HEK293 (cell line): ENCODE data around the gene MINDY1.

Source experiments
- BCL11B ChIP-seq: fragments of 450-650 bp; formaldehyde crosslinking; IDR thresholded peaks from 2 replicates; pipeline ENCODE4 v1.5.1; 2016; ENCODE audit warnings: low read depth, missing biosample characterization, missing genetic modification characterization
- MEIS1 ChIP-seq: sonication (generic); formaldehyde crosslinking; IDR thresholded peaks from 2 replicates; pipeline ENCODE4 v1.8.1; 2022; ENCODE audit warnings: missing genetic modification reagents, mild to moderate bottlenecking, borderline replicate concordance
- MZF1 ChIP-seq: fragments of 450-650 bp; formaldehyde crosslinking; IDR thresholded peaks from 2 replicates; pipeline ENCODE4 v1.5.1; 2017; ENCODE audit warnings: missing biosample characterization, missing genetic modification characterization, borderline replicate concordance
- ZNF292 ChIP-seq: fragments of 450-650 bp; formaldehyde crosslinking; IDR thresholded peaks from 2 replicates; pipeline ENCODE4 v1.5.1; 2016; ENCODE audit warnings: low read depth, missing biosample characterization, missing genetic modification characterization, borderline replicate concordance
- ZNF596 ChIP-seq: fragments of 450-650 bp; IDR thresholded peaks from 2 replicates; pipeline ENCODE4 v1.5.0; 2018; ENCODE audit warnings: missing biosample characterization, mild to moderate bottlenecking, missing genetic modification characterization, moderate library complexity
- ZNF670 ChIP-seq: fragments of 450-650 bp; formaldehyde crosslinking; IDR thresholded peaks from 2 replicates; pipeline ENCODE4 v1.5.1; 2016; ENCODE audit warnings: missing biosample characterization, missing genetic modification characterization, low read depth
- ZNF747 ChIP-seq: fragments of 450-650 bp; formaldehyde crosslinking; IDR thresholded peaks from 2 replicates; pipeline ENCODE4 v1.5.1; 2016; ENCODE audit warnings: missing biosample characterization, missing genetic modification characterization
- TF ChIP-seq, protein P1 (sequence below): fragments of 450-650 bp; formaldehyde crosslinking; IDR thresholded peaks from 2 replicates; pipeline ENCODE4 v1.5.1; 2016; ENCODE audit warnings: missing biosample characterization, missing genetic modification characterization
- TF ChIP-seq, protein P2 (sequence below): fragments of 450-650 bp; formaldehyde crosslinking; IDR thresholded peaks from 2 replicates; pipeline ENCODE4 v1.5.1; 2016; ENCODE audit warnings: missing biosample characterization, missing genetic modification characterization, low read depth

DNA sequence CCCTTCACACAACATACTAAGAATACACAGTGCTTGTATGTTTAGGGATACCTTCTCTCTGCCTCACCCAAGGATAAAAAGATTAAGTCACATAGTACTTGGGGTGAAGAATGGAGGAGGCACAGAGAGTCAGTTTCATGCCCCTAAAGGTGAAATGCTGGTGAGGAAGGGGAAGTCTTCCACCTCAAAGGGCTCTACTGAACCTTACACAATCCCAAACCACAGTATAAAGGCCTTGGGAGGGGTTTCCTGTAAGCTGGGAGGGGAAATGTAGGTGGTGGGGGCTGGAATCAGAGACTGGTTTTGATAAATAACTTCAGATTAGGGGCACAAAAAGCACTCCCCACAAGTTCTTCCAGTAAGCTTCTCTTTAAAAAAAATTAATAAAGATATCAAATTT is 3.5 kb downstream of the MINDY1 start:
- TF ChIP-seq, protein P1, sequence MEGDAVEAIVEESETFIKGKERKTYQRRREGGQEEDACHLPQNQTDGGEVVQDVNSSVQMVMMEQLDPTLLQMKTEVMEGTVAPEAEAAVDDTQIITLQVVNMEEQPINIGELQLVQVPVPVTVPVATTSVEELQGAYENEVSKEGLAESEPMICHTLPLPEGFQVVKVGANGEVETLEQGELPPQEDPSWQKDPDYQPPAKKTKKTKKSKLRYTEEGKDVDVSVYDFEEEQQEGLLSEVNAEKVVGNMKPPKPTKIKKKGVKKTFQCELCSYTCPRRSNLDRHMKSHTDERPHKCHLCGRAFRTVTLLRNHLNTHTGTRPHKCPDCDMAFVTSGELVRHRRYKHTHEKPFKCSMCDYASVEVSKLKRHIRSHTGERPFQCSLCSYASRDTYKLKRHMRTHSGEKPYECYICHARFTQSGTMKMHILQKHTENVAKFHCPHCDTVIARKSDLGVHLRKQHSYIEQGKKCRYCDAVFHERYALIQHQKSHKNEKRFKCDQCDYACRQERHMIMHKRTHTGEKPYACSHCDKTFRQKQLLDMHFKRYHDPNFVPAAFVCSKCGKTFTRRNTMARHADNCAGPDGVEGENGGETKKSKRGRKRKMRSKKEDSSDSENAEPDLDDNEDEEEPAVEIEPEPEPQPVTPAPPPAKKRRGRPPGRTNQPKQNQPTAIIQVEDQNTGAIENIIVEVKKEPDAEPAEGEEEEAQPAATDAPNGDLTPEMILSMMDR (tag by site-specific recombination): no peak
- TF ChIP-seq MZF1 (tag by site-specific recombination): no peak
- TF ChIP-seq ZNF292 (tag by site-specific recombination): no peak
- no peak for TF ChIP-seq ZNF747 (tag by site-specific recombination)
- TF ChIP-seq, protein P2, sequence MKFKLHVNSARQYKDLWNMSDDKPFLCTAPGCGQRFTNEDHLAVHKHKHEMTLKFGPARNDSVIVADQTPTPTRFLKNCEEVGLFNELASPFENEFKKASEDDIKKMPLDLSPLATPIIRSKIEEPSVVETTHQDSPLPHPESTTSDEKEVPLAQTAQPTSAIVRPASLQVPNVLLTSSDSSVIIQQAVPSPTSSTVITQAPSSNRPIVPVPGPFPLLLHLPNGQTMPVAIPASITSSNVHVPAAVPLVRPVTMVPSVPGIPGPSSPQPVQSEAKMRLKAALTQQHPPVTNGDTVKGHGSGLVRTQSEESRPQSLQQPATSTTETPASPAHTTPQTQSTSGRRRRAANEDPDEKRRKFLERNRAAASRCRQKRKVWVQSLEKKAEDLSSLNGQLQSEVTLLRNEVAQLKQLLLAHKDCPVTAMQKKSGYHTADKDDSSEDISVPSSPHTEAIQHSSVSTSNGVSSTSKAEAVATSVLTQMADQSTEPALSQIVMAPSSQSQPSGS (tag by site-specific recombination): no peak
- TF ChIP-seq ZNF596: no peak
- no peak for TF ChIP-seq MEIS1 (CRISPR knock-in tag)
- no peak for TF ChIP-seq BCL11B (tag by site-specific recombination)
- TF ChIP-seq ZNF670 (tag by site-specific recombination): no peak
